ENCODE measurements around the gene KLHDC4. TPM values are rescaled to one million over a fixed set of nuclear protein-coding genes. Genes with fewer than 3 reads are reported as not detected.

KLHDC4 gene
- polyA plus RNA-seq, 2 of the 4 experiments (the other 2 are of a cell fraction): 25.9 to 37.2 TPM

DNA sequence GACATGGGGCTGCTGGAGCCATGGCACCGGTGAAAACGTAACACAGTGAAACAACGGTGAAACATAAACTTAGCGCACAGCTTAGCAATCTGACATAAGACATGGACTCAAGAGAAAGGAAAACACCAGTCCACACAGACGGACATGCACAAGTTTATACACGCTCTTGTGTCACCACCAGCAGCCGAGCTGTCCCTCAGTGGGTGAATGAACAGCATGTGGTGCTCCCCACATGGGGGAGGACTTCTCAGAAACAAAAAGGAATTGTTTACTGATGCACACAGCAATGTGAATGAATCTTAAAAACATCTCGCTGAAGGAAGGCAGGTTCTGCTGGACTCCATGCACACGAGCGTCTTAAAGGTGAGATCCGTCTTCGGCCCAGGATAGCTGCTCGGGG lies 34.2 kb downstream of the KLHDC4 start (continued):
- no peak for TF ChIP-seq ZFP36 (IDR thresholded peaks at IDR 0.05; ENCODE audit: borderline replicate concordance, partially characterized antibody)

DNA sequence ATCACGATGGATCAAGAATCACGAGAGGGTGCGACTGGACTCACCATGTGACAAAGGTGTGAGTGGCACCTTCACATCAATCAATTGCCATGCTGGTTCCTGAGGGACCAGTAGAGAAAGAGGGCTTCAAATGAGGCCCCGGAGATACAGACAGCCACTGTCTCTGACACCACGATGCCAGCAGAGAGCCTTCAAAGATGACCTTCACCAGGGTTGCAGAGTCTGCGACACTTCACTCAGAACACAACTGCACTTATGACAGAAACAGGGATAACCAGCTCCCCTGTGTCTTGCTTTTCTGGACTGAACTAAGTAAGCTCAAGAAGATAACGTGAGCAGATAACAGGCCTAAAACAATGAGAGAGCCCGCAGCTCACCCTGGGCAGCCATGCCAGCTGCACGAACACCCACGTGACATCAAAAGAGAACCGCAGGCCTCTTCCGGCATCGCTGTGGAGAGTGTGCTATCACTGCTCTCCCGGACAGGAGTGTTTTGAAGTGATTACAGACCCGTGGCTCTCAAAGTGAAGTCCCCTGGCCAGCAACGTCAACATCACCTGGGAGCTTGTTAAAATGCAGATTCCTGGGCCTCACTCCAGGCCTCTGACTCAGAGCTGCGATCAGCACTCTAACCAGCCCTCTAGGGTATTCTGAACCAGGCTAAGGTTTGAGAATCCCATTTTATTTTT lies 36.4 kb downstream of the KLHDC4 start:
- Histone ChIP-seq H3K27ac (no peak overlapping the region), H3K4me2 (no peak overlapping the region), H3K4me1 (no peaks in the 10 kb centered on the region), H3K9me3 (no peaks in the 10 kb centered on the region), H3K4me3 (no peak overlapping the region)
- no peak for FAIRE-seq
- TF ChIP-seq EP300 (IDR thresholded peaks at IDR 0.05) (no peak), RFX5 (IDR thresholded peaks at IDR 0.05) (no peak), KDM5A (IDR thresholded peaks at IDR 0.05) (no peak), ZC3H11A (IDR thresholded peaks at IDR 0.05) (no peak), PHF8 (IDR thresholded peaks at IDR 0.05; ENCODE audit: borderline replicate concordance, low read depth) (no peak), HEYL (CRISPR knock-in tag; IDR thresholded peaks at IDR 0.05) (no peak), MYC (IDR thresholded peaks at IDR 0.05; ENCODE audit: borderline replicate concordance, low read length) (no peak), SREBF2 (IDR thresholded peaks at IDR 0.05) (no peak), CHD2 (IDR thresholded peaks at IDR 0.05; ENCODE audit: low read length, partially characterized antibody) (no peak), CEBPB (IDR thresholded peaks at IDR 0.05) (no peak), RARB (CRISPR knock-in tag; IDR thresholded peaks at IDR 0.05) (no peak), HOXB13 (CRISPR knock-in tag; IDR thresholded peaks at IDR 0.05; ENCODE audit: low read depth) (no peak), RAD21 (conservative IDR thresholded peaks at IDR 0.05 in 1 of 2, IDR thresholded peaks at IDR 0.05 in 1 of 2) (no peak), NFE2L2 (conservative IDR thresholded peaks at IDR 0.05; ENCODE audit: low read length) (no peak), NPAS2 (CRISPR knock-in tag; IDR thresholded peaks at IDR 0.05; ENCODE audit: borderline replicate concordance) (no peak)
- TF ChIP-seq, protein P1, sequence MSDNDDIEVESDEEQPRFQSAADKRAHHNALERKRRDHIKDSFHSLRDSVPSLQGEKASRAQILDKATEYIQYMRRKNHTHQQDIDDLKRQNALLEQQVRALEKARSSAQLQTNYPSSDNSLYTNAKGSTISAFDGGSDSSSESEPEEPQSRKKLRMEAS (IDR thresholded peaks at IDR 0.05): no peak
- TF ChIP-seq, protein P2, sequence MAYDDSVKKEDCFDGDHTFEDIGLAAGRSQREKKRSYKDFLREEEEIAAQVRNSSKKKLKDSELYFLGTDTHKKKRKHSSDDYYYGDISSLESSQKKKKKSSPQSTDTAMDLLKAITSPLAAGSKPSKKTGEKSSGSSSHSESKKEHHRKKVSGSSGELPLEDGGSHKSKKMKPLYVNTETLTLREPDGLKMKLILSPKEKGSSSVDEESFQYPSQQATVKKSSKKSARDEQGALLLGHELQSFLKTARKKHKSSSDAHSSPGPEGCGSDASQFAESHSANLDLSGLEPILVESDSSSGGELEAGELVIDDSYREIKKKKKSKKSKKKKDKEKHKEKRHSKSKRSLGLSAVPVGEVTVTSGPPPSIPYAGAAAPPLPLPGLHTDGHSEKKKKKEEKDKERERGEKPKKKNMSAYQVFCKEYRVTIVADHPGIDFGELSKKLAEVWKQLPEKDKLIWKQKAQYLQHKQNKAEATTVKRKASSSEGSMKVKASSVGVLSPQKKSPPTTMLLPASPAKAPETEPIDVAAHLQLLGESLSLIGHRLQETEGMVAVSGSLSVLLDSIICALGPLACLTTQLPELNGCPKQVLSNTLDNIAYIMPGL (CRISPR knock-in tag; IDR thresholded peaks at IDR 0.05; ENCODE audit: borderline replicate concordance): no peak
- TF ChIP-seq, protein P3, sequence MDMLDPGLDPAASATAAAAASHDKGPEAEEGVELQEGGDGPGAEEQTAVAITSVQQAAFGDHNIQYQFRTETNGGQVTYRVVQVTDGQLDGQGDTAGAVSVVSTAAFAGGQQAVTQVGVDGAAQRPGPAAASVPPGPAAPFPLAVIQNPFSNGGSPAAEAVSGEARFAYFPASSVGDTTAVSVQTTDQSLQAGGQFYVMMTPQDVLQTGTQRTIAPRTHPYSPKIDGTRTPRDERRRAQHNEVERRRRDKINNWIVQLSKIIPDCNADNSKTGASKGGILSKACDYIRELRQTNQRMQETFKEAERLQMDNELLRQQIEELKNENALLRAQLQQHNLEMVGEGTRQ (IDR thresholded peaks at IDR 0.05): no peak
- no peak for DNase-seq (ENCODE audit: low read depth in 1 of 2, low spot score in 1 of 2)
- ATAC-seq: no peak
- ChIA-PET POLR2A (no interaction called here), CTCF (interaction anchor here (0.9 to 1.2 kb wide), 2 partner anchors 9 to 49 kb away, joined by 3 read pairs; no protein-coding TSS in a partner anchor)
- WGBS (ENCODE audit: missing lambda C conversion rate): 92% methylated on average over 17 of the region's 17 CpGs

DNA sequence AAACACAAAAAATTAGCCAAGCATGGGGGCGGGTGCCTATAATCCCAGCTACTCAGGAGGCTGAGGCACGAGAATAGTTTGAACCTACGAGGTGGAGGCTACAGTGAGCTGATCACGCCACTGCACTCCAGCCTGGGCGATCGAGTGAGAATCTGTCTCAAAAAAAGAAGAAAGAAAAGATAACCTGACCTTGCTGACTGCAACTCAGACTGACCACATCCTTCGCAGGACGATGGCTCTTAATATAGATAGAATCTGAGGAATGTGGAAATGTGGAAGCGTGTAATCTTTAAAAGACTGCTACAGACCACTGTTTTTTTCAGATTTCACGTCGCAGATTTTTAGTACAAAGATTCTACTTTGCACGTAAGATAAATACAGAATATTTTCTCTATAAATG lies 37.8 kb downstream of the KLHDC4 start:
- H3K27ac ChIP-seq: no peak overlapping the region
- TF ChIP-seq SREBF2 (IDR thresholded peaks at IDR 0.05): no peak
- TF ChIP-seq CBX8 (IDR thresholded peaks at IDR 0.05): no peak
- no peak for TF ChIP-seq NPAS2 (CRISPR knock-in tag; IDR thresholded peaks at IDR 0.05; ENCODE audit: borderline replicate concordance)
- no peak for TF ChIP-seq EP300 (IDR thresholded peaks at IDR 0.05)
- no peak for TF ChIP-seq POLR2AphosphoS2 (conservative IDR thresholded peaks at IDR 0.05; ENCODE audit: low read length)
- TF ChIP-seq ZSCAN20 (CRISPR knock-in tag; IDR thresholded peaks at IDR 0.05): no peak
- TF ChIP-seq RCOR1 (IDR thresholded peaks at IDR 0.05; ENCODE audit: low read depth, low read length): no peak
- TF ChIP-seq JUNB (IDR thresholded peaks at IDR 0.05): no peak
- no peak for TF ChIP-seq MAZ (IDR thresholded peaks at IDR 0.05; ENCODE audit: borderline replicate concordance, low read depth, low read length)
- TF ChIP-seq, protein P2 (CRISPR knock-in tag; IDR thresholded peaks at IDR 0.05; ENCODE audit: borderline replicate concordance): no peak
- no peak for TF ChIP-seq HEYL (CRISPR knock-in tag; IDR thresholded peaks at IDR 0.05)
- H3K4me1 ChIP-seq: no peaks in the 10 kb centered on the region
- POLR2A ChIA-PET: no interaction called here
- H3K9me3 ChIP-seq: no peaks in the 10 kb centered on the region
- ATAC-seq (no peak), DNase-seq (ENCODE audit: low read depth in 1 of 2, low spot score in 1 of 2) (no peak), FAIRE-seq (no peak)
- CTCF ChIA-PET: interaction anchor here (0.6 kb wide), 1 partner anchor 51 kb away, joined by 3 read pairs; no protein-coding TSS in a partner anchor
- 95% methylated on average over 12 of the region's 12 CpGs for WGBS (ENCODE audit: missing lambda C conversion rate)
- H3K4me2 ChIP-seq: no peak overlapping the region
- H3K4me3 ChIP-seq: no peak overlapping the region
